ENCODE results near the gene PCDHGA3. TPM values are rescaled to one million over a fixed set of nuclear protein-coding genes. Genes with fewer than 3 reads are reported as not detected.
"Not testable (repeated sequence)": the region's sequence is repeated elsewhere in the genome, so short reads cannot be mapped to it uniquely, and the experiment has no call there.

Gene PCDHGA3
- total RNA-seq, 1 donor from 2014 or later: 0.81 TPM

DNA sequence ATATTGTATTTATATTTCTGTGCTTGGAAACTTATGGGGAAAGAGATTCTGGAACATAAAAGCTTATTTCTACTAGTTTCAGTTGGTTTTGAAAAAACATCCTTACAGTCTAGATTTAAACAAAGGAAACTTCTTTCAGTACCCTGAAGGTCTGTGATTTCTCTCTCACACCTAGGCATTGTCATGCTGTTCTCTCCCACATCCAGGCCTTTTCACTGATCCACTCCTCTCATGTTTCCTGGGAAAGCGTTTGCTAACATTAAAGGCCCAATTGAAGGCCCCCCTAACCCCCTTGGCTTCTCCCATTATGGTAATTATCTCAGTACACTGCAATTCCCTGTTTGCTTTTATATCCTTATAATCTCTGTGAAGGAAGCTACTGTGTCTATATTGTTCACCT lies 856 bp upstream of the PCDHGA3 start:
- Mint-ChIP-seq H3K4me1 (ENCODE audit: low read depth) (no peaks in the 10 kb centered on the region), H3K4me3 (ENCODE audit: low read depth) (no peak overlapping the region), H3K9me3 (ENCODE audit: low read depth) (peaks cover 43% of the 10 kb centered on the region), H3K36me3 (ENCODE audit: insufficient read depth) (peaks cover 12% of the 10 kb centered on the region), H3K27me3 (no peaks in the 10 kb centered on the region), H3K27ac (no peak overlapping the region)
- TF ChIP-seq, protein P1, sequence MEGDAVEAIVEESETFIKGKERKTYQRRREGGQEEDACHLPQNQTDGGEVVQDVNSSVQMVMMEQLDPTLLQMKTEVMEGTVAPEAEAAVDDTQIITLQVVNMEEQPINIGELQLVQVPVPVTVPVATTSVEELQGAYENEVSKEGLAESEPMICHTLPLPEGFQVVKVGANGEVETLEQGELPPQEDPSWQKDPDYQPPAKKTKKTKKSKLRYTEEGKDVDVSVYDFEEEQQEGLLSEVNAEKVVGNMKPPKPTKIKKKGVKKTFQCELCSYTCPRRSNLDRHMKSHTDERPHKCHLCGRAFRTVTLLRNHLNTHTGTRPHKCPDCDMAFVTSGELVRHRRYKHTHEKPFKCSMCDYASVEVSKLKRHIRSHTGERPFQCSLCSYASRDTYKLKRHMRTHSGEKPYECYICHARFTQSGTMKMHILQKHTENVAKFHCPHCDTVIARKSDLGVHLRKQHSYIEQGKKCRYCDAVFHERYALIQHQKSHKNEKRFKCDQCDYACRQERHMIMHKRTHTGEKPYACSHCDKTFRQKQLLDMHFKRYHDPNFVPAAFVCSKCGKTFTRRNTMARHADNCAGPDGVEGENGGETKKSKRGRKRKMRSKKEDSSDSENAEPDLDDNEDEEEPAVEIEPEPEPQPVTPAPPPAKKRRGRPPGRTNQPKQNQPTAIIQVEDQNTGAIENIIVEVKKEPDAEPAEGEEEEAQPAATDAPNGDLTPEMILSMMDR (IDR thresholded peaks at IDR 0.05; ENCODE audit: unreplicated experiment): no peak
- DNase-seq (ENCODE audit: low spot score, unreplicated experiment): no peak

DNA sequence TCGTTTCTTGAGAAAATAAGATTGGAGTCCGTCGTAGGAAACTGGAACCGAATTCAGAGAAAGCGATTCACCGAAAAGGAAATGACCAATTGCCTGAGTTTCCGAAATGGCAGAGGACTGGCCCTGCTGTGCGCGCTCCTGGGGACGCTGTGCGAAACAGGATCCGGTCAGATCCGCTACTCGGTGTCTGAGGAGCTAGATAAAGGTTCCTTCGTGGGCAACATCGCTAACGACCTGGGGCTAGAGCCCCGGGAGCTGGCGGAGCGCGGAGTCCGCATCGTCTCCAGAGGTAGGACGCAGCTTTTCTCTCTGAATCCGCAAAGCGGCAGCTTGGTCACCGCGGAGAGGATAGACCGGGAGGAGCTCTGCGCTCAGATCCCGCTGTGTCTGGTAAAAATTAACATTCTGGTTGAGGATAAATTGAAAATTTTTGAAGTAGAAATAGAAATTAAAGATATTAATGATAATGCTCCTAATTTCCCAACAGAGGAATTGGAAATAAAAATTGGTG lies 379 bp downstream of the PCDHGA3 start:
- H3K27ac Mint-ChIP-seq: no peak overlapping the region
- H3K9me3 Mint-ChIP-seq (ENCODE audit: low read depth): peaks cover 37% of the 10 kb centered on the region
- TF ChIP-seq, protein P1 (IDR thresholded peaks at IDR 0.05; ENCODE audit: unreplicated experiment): no peak
- peak overlapping the region; percentile 49 for H3K4me3 Mint-ChIP-seq (ENCODE audit: low read depth)
- no peak for DNase-seq (ENCODE audit: low spot score, unreplicated experiment)
- no peaks in the 10 kb centered on the region for H3K4me1 Mint-ChIP-seq (ENCODE audit: low read depth)
- peaks cover 11% of the 10 kb centered on the region for H3K36me3 Mint-ChIP-seq (ENCODE audit: insufficient read depth)
- H3K27me3 Mint-ChIP-seq: no peaks in the 10 kb centered on the region

DNA sequence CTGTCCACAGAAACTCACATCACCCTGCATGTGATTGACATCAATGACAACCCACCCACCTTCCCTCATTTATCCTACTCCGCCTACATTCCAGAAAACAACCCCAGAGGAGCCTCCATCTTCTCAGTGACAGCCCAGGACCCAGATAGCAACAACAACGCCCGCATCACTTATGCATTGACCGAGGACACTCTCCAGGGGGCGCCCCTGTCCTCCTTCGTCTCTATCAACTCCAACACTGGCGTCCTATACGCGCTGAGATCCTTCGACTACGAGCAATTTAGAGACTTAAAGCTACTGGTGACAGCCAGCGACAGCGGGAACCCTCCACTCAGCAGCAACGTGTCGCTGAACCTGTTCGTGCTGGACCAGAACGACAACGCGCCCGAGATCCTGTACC lies 1.7 kb downstream of the PCDHGA3 start:
- H3K4me1 Mint-ChIP-seq (ENCODE audit: low read depth): no peaks in the 10 kb centered on the region
- H3K9me3 Mint-ChIP-seq (ENCODE audit: low read depth): peaks cover 39% of the 10 kb centered on the region
- peaks cover 8% of the 10 kb centered on the region for H3K36me3 Mint-ChIP-seq (ENCODE audit: insufficient read depth)
- no peak overlapping the region for H3K4me3 Mint-ChIP-seq (ENCODE audit: low read depth)
- no peak overlapping the region for H3K27ac Mint-ChIP-seq
- TF ChIP-seq, protein P1 (IDR thresholded peaks at IDR 0.05; ENCODE audit: unreplicated experiment): no peak
- no peaks in the 10 kb centered on the region for H3K27me3 Mint-ChIP-seq
- DNase-seq (ENCODE audit: low spot score, unreplicated experiment): no peak

DNA sequence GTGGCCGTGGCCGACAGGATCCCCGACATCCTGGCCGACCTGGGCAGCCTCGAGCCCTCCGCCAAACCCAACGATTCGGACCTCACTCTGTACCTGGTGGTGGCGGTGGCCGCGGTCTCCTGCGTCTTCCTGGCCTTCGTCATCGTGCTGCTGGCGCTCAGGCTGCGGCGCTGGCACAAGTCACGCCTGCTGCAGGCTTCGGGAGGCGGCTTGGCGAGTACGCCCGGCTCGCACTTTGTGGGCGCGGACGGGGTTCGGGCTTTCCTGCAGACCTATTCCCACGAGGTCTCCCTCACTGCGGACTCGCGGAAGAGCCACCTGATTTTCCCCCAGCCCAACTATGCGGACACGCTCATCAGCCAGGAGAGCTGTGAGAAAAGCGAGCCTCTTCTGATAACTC lies 2.4 kb downstream of the PCDHGA3 start:
- H3K9me3 Mint-ChIP-seq (ENCODE audit: low read depth): peaks cover 40% of the 10 kb centered on the region
- not testable (repeated sequence) for H3K4me3 Mint-ChIP-seq (ENCODE audit: low read depth); H3K27me3 Mint-ChIP-seq; H3K36me3 Mint-ChIP-seq (ENCODE audit: insufficient read depth); H3K4me1 Mint-ChIP-seq (ENCODE audit: low read depth); H3K27ac Mint-ChIP-seq; DNase-seq (ENCODE audit: low spot score, unreplicated experiment)

DNA sequence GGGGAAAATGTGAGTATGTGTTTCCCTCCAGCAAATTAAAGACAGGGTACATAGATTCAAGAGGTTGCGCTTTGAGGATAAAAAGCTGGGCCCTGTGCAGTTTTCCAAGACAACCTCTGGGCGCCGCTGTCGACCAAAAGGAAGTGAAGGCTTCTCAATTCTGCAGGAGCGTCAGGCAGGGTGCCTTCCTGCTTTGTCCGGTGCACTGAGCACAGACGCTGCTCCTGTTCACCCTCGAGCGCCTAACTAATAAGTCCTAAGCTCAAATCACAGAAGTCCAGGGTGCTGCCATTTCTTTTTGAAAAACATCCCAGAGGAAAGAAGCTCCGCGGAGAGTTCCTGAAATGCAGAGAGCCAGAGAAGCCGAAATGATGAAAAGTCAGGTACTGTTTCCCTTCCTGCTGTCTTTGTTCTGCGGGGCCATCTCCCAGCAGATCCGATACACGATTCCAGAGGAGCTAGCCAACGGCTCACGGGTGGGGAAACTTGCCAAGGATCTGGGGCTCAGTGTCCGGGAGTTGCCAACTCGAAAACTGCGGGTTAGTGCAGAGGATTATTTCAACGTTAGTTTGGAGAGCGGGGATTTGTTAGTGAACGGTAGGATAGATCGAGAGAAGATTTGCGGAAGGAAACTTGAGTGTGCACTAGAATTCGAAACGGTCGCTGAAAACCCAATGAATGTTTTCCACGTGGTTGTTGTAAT lies 6.4 kb downstream of the PCDHGA3 start, which contains the start of gene PCDHGB1:
TSS of gene PCDHGB1 (plus strand) at position 183 of the 703 bp plus-strand sequence. CDS start at position 345, 162 bp downstream.
- Mint-ChIP-seq H3K4me3 (ENCODE audit: low read depth) (peak within 1 kb of the TSS; percentile 37), H3K36me3 (ENCODE audit: insufficient read depth) (peaks cover 9% of the 10 kb centered on the region), H3K9me3 (ENCODE audit: low read depth) (peaks cover 32% of the 10 kb centered on the region), H3K4me1 (ENCODE audit: low read depth) (no peaks in the 10 kb centered on the region), H3K27ac (no peak within 1 kb of the TSS), H3K27me3 (no peaks in the 10 kb centered on the region)
- TF ChIP-seq, protein P1 (IDR thresholded peaks at IDR 0.05; ENCODE audit: unreplicated experiment): peak; percentile 22
- no peak for DNase-seq (ENCODE audit: low spot score, unreplicated experiment)

DNA sequence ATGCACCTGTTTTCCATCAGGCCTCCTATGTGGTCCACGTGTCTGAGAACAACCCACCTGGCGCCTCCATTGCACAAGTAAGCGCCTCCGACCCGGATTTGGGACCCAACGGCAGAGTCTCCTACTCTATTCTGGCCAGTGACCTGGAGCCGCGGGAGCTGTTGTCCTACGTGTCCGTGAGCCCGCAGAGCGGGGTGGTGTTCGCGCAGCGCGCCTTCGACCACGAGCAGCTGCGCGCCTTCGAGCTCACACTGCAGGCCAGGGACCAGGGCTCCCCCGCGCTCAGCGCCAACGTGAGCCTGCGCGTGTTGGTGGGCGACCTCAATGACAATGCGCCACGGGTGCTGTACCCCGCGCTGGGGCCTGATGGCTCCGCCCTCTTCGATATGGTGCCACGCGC lies 8.0 kb downstream of the PCDHGA3 start:
- DNase-seq (ENCODE audit: low spot score, unreplicated experiment): no peak
- TF ChIP-seq, protein P1 (IDR thresholded peaks at IDR 0.05; ENCODE audit: unreplicated experiment): no peak
- no peak overlapping the region for H3K4me3 Mint-ChIP-seq (ENCODE audit: low read depth)
- no peaks in the 10 kb centered on the region for H3K27me3 Mint-ChIP-seq
- H3K4me1 Mint-ChIP-seq (ENCODE audit: low read depth): no peaks in the 10 kb centered on the region
- no peak overlapping the region for H3K27ac Mint-ChIP-seq
- H3K36me3 Mint-ChIP-seq (ENCODE audit: insufficient read depth): peaks cover 10% of the 10 kb centered on the region
- peaks cover 38% of the 10 kb centered on the region for H3K9me3 Mint-ChIP-seq (ENCODE audit: low read depth)
